HK-2 (cell line): ENCODE measurements around the gene PARP8.
"Not testable (repeated sequence)": the region's sequence is repeated elsewhere in the genome, so short reads cannot be mapped to it uniquely, and the experiment has no call there.

Source experiments
- DNase-seq: peaks from one replicate; pipeline ENCODE4 v3.0.0-alpha.2; 2018; ENCODE audit not compliant: unreplicated experiment

Gene PARP8, protein sequence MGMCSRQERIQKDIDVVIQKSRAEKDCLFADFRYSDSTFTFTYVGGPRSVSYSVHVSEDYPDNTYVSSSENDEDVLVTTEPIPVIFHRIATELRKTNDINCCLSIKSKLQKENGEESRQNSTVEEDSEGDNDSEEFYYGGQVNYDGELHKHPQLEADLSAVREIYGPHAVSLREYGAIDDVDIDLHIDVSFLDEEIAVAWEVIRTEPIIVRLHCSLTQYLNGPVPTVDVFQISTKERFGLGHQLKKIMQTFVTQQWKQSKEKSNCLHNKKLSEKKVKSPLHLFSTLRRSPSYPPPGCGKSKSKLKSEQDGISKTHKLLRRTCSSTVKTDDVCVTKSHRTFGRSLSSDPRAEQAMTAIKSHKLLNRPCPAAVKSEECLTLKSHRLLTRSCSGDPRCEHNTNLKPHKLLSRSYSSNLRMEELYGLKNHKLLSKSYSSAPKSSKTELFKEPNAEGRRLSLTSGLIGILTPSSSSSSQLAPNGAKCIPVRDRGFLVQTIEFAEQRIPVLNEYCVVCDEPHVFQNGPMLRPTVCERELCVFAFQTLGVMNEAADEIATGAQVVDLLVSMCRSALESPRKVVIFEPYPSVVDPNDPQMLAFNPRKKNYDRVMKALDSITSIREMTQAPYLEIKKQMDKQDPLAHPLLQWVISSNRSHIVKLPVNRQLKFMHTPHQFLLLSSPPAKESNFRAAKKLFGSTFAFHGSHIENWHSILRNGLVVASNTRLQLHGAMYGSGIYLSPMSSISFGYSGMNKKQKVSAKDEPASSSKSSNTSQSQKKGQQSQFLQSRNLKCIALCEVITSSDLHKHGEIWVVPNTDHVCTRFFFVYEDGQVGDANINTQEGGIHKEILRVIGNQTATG

DNA sequence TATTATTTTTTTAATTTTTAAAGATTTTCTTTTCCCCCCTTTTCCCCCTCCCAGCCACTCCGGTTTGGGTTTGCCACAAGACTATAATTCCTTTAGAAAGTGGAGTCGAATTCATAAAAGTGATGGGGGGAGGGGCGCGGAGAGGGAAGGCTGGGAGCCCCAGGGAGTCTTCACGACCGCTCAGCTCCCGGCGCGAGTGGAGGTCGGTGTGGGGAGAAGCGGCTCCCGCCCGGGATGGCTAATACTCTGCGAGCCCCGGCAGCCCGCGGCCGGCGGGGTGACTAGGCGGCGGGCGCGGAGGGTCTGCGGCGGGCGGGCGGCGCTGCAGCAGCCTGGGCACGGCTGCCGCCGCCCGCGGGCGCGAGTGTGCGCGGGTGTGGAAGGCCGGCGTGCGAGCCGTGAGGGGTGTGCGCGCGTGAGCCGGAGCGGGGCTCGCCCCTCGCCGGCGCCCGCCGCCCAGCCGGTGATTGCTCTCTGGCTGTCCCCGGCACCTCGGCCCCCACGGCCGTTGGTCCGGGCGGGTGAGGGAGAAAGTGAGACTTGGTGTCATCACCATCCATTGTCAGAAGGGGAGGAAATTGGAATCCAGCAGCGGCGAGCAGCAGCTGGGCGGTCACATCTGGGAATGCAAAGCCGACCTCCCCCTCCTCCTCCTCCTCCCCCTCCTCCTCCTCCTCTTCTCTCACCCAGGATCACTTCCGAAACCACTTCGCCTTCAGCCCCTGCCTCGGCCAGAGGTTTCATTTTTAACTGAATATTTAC is at the start of gene PARP8:
PARP8 (plus strand) TSS at position 377 of the 762 bp plus-strand sequence. CDS start 459 bp downstream, outside the sequence.
- DNase-seq, result peak; percentile 60

DNA sequence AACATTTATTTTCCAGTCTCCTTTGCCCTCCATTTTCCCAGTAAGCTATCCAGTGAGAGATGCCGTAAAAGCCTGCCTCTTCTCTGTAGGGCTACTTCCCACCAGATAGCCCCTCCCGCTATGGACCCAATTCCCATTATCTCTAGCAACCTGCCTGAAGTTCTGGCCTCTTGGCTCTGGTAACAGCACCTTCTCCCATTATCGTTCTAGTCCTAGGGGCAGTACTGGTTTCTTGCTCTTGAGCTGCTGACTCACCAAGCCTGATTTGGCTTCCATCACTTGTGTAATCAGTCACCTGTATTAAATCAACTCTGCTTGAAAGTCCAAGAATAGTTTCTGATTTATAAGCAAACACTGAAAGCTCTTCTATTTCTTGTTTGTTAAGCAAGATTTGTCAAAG is 42.8 kb upstream of the PARP8 start:
- peak; percentile 1 for DNase-seq

DNA sequence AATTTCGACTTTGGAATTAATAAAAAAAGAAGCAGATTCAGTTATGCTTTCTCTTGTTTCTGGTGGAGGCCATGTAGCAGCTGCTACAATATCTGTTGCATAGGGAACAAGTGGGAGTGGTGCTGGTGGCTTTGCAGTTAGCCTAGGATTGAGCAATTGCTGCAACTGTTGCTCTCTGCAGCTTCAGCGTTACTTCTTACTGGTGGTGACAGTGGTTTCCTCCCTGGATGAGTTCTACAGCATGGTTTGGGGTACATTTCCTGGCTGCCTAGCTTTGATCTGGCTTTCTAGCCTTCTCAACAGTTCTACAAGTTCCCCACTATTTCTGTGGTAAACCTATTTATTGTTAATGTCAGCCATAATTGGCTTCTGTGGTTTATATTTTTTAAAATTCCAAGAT is 31.6 kb upstream of the PARP8 start:
- DNase-seq, result not testable (repeated sequence)

DNA sequence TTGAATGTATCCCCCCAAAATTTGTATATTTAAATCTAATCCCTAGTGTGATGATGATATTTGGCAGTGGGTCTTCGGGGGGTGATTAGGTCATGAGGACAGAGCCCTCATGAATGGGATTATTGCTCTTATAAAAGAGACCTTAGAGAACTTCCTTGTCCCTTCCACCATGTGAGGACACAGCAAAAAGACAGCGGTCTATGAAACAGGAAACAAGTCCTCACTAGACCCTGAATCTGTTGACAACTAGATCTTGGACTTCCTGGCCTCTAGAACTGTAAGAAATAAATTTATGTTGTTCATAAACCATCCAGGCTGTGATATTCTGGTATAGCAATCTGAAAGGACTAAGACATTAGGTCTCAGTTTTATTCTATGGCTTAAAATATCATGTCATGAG is 28.9 kb upstream of the PARP8 start:
- not testable (repeated sequence) for DNase-seq

DNA sequence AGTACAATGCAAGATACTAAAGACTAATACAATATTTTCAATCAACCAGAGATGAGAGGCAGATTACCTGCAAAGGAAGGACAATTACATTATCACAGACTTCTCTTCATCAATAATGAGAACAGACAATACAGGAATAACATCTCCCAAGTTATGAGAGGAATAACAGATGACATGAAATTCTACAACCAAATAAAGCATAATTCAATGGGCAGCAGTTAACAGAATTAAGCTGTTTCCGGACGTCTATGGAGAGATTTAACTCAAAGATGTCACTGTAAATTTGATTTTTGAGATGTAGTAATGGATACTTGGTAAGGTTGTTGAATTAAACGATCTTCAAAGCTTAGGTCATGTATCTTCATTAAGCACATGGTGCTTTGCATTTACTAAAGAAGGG is 19.8 kb upstream of the PARP8 start:
- no peak for DNase-seq

DNA sequence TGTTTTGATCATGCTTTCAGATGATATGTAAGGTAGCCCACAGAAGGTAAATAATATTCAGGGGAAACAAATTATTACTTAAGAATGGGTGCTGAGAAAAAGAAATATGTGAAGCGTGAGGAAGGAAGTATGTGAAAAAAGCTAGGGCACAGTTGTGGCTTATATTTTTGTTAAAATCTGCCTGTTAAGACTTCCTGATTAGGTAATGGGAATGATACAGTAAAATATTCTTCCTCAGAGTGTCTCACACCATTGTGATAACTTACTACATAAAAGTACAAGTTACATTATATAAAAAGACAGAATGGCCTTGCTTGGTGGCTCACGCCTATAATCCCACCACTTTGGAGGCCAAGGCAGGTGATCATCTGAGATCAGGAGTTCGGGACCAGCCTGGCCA is 18.7 kb upstream of the PARP8 start:
- no peak for DNase-seq

DNA sequence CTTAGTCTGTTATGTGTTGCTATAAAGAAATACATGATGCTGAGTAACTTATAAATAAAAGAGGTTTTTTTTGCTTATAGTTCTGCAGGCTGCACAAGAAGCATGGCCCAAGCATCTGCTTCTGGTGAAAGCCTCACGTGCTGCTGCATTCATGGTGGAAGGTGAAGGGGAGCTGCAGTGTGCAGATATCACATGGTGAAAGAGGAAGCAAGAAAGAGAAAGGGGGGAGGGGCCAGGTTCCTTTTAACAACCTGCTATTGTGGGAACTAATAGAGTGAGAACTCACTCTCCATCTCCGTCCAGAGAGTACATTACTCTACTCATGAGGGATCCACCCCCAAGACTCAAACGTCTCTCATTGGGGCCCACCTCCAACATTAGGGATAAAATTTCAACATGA is 12.5 kb upstream of the PARP8 start:
- DNase-seq, result no peak

DNA sequence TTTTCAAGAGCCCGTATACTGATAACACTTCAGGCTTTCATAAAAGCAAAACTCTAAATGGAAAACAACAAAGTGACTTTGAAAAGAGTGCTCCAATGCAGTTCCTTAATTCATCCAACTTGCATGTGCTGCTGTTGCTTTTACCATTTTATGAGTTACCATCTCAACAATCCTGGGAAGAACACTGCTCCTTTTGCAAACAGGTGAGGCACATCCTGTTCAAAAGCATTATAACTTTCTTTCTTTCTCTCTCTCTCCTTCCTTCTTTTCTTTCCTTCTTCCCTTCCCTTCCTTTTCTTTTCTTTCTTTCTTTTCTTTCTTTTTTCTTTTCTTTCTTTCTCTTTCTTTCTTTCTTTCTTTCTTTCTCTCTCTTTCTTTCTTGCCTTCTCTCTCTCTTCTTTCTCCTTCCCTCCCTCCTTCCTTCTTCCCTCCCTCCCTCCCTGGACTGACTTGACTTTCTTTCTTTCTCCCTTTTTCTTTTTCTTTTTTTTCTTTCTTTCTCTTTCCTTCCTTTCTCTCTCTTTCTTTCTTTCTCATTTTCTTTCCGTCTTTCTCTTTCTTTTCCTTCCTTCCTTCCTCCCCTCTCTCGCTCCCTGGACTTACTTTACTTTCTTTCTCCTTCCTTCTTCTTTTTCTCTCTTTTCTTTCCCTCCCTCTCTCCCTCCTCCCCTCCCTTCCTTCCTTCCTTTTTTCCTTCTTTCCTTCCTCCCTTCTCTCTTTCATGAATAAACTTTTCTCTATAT is 11.2 kb upstream of the PARP8 start:
- DNase-seq, result no peak

DNA sequence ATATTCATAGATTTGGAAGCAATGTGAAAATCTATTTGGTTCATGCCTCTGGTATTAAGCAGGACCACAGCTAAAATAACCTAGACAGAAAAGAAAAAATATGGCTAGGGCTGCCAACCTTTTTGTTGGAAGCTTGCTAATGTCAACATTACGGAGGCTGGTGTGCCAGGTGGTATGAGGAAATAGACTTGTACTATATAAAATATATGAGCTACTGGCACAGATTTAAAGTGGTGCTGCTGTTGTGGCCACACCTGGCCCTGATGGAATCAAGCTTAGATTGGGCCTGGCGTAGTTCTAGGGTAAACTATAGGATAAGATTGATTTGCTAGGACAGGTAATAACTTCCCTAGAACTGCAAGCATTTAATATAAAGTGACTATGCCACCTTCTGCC is 10.6 kb upstream of the PARP8 start:
- no peak for DNase-seq

DNA sequence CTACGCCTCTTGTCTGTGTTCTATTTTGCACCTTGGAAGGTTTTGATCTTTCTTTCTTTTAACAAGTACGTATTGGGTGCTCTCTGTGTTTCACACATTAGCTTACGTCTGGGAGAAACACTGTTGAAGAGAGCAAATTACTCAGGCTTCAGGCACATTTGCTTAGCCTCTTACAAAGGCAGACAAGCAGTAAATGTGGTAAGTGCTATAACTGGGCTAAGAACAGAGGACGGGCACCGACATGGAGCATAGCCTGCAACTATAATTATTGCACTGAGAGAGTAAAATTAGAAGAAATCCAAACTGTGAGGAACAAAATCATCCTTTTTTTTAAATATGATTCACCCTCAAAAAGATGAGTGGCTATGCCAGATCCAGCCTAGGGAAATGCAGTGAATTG is 9.4 kb upstream of the PARP8 start:
- DNase-seq, result no peak

DNA sequence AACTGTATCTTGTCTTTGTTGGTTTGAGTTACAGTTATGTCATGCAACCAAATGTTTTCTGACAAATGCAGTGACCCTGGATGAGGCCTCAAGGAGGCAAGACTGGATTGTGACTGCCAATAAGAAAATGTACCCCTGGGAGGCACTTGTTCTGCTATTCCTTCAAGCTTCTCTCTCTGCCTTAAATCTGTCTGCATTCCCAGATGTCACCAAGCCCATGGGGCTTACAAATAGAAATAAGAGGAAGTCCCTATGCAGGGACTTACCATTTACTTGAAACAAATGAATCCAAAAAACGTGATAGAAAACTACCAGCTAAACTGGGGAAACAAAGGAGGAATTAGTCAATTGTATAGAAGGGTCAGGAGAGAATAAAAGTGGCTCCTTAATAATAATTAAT is 8.2 kb upstream of the PARP8 start:
- no peak for DNase-seq

DNA sequence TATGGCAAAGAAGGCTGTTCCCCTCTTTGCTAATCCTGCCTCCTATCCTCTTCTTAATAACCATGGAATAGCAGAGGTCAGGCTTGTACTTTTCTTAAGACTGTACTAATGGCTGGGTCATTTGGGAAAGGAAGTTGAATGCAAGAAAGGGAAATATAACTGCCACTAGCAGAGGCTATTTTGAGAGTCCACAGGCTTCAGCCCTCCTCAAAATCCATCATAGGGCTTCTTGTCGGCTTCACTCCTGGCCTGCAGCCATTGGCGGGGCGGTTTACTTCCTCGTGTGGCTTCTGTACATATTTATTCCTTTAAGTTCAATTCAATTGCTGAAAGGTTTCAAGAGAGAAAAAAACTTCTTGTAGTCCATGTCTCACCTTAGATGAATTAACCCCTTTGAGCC is 2.8 kb upstream of the PARP8 start:
- no peak for DNase-seq

DNA sequence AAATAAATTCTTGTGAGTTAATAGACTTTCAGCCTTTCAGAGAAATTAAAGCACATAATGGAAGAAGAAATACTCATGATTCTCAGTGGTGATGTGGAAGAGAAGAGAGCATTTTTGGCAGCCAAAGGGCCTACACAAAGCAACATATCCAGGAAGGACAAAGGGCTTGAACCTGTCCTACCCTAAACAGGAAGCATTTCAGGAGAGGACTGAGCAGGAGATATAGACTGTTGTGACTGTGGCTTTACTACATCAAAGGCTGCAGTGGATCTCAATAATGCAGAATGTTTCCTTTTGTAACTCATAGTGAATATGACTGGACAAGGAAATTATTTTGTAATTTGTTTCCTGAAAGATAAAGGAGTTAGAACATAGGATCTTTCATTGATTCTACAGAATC is 1.3 kb upstream of the PARP8 start:
- DNase-seq, result no peak

DNA sequence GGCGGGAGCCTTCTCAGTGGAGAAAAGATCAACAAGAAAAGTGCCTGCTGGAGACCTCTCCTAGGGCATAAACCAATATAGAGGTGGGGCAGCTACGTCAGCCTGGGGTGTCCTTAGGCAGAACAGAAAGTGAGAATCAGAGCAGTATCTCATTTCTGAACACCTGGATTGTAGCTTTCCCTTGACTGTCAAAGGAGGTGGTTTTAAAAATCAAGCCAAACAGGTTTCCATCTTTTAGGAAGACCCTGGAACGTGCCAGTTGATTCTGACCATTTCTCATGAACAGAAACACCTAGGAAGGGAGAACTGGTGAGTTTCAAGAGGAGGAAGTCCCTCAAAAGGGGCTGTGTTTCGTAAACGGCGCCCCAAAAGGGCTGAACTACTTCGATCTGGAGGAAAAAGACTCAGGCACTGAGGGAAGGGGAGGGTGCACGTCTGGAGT is 655 bp upstream of the PARP8 start:
- not testable (repeated sequence) for DNase-seq

DNA sequence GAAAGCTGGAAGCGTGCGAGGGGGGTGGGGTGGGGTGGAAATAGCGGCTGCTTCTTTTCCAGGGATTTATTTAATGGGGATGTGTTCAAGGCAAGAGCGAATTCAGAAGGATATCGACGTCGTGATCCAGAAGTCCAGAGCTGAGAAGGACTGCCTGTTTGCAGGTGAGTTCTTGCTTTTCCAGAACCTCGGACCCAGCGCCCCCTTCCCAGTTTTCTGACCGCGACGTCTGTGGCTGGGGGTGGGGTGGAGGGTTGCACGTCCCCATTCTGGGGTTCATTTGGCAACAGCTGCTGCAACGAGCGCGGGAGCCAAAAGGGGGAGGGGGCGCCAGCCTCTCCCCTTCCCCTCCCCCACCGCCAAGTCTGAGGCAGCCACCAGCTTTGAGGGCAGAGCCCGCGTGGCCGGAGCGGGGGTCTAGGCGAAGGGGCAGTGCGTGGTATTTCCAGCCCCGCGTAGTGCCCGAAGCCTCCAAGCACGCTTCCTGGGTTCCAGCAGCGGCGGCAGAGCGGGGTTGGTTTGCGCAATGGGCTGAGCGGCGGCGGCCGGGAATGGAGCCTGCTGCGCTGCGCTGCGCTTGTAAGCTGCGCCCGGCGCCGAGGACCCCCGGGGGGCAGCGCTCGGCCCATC is 701 bp downstream of the PARP8 start:
- peak; percentile 58 for DNase-seq

DNA sequence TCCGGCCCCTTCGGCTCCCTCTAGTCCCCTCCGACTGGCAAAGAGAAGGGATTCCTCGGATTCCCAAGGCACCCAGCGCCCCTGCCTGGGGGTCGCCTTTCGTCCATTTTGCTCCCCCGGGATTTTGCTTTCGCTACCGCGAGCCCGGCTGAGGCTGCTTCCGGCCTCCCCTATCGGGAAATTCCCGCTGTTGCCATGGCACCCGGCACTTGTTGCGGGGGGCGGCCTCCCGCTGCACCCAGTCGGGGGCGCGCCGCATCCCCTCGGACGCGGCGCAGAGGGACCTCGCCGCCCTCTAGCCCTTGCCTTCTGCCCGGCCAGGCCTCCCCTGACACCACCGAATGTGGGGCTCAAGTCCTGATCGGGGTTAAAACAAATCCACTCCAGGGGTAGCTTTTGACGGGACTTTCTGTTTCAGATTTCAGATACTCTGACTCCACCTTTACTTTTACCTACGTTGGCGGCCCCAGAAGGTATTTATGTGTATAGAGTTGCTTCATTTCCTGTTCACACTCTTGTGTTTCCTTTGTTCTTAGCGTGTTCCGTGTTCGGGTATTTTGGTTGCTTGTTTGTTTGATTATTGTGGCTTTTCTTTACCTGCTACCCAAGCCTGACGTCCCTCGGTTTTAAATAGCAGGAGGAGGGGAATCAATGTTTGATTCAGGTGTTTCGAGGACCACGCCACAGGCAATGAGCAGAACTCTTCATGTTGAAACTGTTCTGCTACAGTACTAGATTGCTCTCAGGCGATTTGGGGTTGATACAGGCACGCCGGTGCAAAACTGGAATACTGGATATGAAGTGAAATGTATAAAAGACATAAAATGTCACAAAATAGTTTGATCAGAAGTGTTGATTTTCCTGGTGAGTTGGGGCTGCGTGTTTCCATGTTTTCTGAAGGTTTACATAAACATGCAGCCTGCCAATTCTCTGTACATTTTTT is 1.5 kb downstream of the PARP8 start:
- peak; percentile 77 for DNase-seq

DNA sequence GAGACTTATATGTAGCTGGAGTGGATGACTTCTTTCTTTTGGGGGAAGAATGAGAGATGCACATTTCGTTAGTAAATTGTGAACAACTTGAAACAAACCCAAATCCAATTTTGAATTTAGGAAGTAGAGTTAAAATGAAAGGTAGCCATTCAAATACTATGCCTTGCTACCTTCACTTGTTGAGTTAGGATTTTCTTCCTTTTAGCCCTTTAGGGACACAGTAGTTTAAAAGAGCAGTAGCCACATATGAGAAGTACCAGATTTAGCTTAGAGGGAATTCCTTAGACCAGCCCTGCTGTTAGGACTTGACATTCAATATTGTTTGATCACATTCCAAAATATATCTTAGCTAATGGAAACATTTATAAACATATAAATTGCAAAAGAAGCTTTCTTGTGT is 2.2 kb downstream of the PARP8 start:
- DNase-seq, result not testable (repeated sequence)

DNA sequence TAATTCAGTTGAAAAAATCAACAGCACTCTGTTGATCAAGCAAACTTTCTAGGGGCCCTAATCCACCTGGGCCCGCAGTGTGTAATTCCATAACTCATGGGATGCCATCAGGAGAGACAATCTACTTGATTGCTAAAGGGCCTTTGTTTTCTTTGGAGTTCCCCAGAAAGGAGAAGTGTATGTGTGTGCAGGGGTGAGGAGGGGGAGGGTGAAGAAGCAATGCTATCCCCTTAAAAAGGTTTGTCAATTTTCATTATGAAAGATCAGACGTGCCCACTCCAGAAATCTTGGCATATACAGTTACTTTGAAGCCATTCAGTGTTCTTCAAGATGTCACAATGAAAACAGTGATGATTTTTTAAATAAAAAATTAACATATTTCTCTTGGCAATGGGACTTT is 6.2 kb downstream of the PARP8 start:
- no peak for DNase-seq

DNA sequence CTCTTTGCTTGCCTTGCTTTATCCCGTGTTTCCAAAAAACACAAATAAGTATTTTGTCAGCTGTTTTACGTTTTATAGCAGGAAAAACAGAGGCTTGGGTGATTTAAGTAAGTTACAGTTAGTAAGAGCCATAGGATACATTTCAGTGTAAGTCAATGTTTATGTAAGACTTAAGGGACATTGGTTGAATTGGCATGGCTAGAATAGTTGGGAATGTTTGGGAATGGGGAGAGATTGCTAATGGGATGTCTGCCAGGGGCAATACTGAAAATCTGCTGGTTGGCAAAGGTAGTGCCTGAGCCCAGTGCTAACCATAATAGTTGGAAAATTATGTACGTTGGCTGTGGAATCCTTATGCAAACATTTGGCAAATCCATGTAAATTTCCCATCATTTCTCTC is 7.0 kb downstream of the PARP8 start:
- DNase-seq, result not testable (repeated sequence)

DNA sequence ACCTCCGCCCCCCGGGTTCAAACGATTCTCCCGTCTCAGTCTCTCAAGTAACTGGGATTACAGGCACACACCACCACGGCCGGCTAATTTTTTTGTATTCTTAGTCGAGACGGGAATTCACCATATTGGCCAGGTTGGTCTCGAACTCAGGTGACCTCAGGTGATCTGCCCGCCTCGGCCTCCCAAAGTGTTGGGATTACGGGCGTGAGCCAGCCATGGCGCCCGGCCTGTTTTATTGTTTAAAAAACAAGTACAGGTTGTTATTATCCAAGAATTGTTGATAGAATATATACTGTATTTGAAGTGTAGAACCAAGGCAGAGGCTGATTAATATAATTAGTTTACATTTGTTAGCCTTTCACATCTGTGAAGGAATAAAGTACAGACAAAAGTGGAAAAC is 8.9 kb downstream of the PARP8 start:
- no peak for DNase-seq
